Measurements from ENCODE around the gene SETDB2.
A peak's percentile ranks its signal among the peaks of the same experiment; 100 is the strongest.

The SETDB2 gene

DNA sequence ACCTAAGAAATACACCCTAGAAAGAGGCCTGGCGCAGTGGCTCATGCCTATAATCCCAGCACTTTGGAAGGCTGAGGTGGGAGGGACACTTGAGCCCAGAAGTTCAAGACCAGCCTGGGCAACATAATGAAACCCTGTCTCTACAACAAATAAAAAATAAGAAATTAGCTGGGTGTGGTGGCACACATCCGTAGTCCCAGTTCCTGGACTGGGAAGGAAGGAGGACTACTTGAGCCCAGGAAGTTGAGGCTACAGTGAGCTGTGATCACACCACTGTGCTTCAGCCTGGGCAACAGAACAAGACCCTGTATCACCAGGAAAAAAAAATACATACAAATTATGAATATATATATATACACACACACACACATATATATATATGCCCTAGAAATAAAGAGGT is 94.3 kb downstream of the SETDB2 start:
- no peak for DNase-seq

GRCh38 chr13:49539313-49539712 is 95.2 kb downstream of the SETDB2 start:
- no peak for DNase-seq

DNA sequence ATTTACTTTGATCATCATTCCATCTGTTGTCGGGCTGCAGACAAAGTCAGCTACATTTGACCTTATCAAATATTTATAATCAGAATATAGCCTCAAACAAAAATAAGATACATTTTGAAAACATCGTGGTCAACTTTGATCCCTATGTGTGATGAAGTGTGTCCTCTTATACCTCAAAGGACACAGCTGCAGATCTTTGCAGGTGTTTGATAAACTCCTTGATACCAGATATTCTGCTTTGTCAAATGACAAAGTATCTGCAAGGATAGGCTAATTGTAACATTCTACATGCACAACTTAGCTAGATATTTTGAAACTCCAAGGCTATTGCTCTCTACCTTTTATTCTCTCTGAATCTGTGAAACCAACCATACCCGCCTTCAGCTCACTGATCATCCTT is 95.7 kb downstream of the SETDB2 start:
- no peak for DNase-seq

- peak; percentile 18 for DNase-seq
Observed at GRCh38 chr13:49540552-49540951, 96.5 kb downstream of the SETDB2 start.

GRCh38 chr13:49543656-49544055 is 99.6 kb downstream of the SETDB2 start:
- DNase-seq, result no peak

All from central memory CD4-positive, alpha-beta T cell (primary cell).